ENCODE measurements around the gene SPATA12. TPM values are rescaled to one million over a fixed set of nuclear protein-coding genes. Genes with fewer than 3 reads are reported as not detected.

Gene SPATA12
- total RNA-seq, 4 donors from 2014 or later = 0.21 to 2.9 TPM; not detected in 2

DNA sequence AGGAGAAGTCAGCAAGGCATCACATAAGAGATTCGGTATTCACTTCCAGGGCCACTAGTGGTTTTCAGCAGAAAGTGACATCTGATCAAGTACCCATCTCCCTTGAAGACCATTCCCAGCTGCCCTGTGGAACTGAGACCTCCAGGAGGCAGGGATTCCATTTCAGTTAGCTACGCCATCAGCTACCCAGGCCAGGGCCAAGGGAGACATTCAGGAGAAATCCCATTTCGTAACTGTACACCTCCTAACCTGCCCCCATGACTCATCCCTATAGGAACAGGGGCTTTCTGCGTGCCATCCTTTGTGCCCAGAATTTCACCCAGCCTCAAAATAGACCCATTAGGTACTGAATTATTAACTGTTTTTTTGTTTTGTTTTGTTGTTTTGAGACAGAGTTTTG lies 24.7 kb downstream of the SPATA12 start:
- Histone ChIP-seq H3K4me1 (no peaks in the 10 kb centered on the region), H3K27ac (no peak overlapping the region), H3K9me3 (no peaks in the 10 kb centered on the region), H3K4me3 (no peak overlapping the region), H3K27me3 (no peaks in the 10 kb centered on the region), H3K36me3 (no peaks in the 10 kb centered on the region)
- no peak for DNase-seq
- TF ChIP-seq CTCF (IDR thresholded peaks at IDR 0.05) (no peak), POLR2A (IDR thresholded peaks at IDR 0.05) (no peak)
- intact Hi-C loops (cut with DNase I; ENCODE audit: low total_unique reads) = no loop called here

DNA sequence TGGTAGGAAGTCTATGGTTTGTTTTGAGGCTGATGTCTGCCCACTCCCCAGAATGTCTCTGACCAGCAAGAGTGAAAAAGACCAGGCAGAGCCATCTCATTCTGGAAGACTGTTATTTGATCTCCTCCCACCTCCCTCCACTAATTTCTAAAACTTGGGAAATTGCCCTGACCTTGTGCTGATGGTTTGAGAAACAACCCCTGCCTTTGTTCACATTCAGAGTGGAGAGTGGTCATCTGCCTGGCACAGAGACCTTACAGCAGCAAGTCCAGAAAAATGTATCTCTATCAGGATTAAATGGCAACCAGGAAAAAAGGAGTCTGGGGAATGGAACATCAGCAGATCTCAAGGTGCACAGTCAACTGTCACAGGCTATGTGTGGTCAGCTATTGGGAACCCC lies 25.7 kb downstream of the SPATA12 start:
- H3K27ac ChIP-seq = no peak overlapping the region
- no peaks in the 10 kb centered on the region for H3K4me1 ChIP-seq
- intact Hi-C loops (cut with DNase I; ENCODE audit: low total_unique reads) = no loop called here
- H3K9me3 ChIP-seq = no peaks in the 10 kb centered on the region
- no peak for DNase-seq
- no peak for TF ChIP-seq CTCF (IDR thresholded peaks at IDR 0.05)
- no peaks in the 10 kb centered on the region for H3K36me3 ChIP-seq
- no peaks in the 10 kb centered on the region for H3K27me3 ChIP-seq
- no peak overlapping the region for H3K4me3 ChIP-seq

DNA sequence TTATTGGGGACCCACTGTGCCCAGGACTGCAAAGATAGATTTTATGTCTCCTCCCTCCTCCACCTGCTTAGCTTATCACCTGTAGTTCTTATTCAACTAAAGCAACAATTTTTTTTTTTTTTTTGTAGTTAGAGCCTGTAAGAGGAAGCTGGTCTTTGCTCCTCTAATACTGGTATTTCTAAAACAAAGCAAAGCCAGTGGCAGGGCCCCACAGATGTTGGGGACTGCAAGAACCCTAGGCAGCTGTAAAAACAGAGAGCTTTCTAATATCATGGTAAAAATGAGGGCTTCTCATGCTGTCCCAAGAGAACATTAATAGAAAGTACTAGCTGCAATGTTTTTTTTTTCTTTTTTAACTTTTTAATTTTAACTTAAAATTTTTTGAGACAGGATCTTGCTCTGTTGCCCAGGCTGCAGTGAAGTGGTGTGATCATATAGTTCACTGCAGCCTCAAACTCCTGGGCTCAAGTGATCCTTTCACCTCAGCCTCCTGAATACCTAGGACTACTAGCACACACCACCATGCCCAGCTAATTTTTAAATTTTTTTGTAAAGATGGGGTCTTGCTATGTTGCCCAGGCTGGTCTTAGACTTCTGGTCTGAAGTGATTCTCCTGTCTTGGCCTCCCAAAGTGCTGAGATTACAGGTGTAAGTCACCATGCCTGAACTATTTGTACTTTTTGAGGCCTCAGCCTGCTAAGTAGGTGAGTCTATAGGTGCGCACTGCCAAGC lies 27.1 kb downstream of the SPATA12 start:
- Histone ChIP-seq H3K4me1 (peaks cover 0 to 3% of the 10 kb centered on the region in 2 donors), H3K27me3 (no peaks in the 10 kb centered on the region), H3K4me3 (no peak overlapping the region), H3K27ac (no peak overlapping the region), H3K9me3 (no peaks in the 10 kb centered on the region), H3K36me3 (no peaks in the 10 kb centered on the region)
- TF ChIP-seq POLR2A (IDR thresholded peaks at IDR 0.05) (no peak), CTCF (IDR thresholded peaks at IDR 0.05) (no peak)
- DNase-seq = no peak
- intact Hi-C loops (cut with DNase I; ENCODE audit: low total_unique reads) = no loop called here

DNA sequence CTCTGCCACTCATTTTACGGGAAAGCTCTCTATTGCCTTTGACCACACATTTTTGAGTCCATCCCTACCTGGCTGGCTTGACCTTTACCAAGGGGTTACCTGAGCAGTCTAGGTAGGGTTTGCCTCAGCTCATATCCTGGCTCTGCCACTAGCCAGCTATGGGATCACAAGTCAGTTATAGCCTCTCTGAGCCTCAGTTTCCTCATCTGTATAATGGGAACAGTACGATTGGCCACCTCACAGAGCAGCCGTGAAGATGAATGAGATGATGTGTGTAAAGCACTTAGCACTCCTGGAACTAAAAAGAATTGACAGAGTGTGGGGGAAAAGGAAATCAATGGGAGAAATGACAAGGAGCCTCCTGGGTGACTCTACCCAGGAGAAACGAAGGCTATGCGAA lies 28.0 kb downstream of the SPATA12 start:
- peaks cover 0 to 3% of the 10 kb centered on the region in 2 donors for H3K4me1 ChIP-seq
- intact Hi-C loops (cut with DNase I; ENCODE audit: low total_unique reads) = no loop called here
- no peak overlapping the region for H3K27ac ChIP-seq
- no peaks in the 10 kb centered on the region for H3K27me3 ChIP-seq
- no peak for DNase-seq
- H3K36me3 ChIP-seq = no peaks in the 10 kb centered on the region
- H3K9me3 ChIP-seq = no peaks in the 10 kb centered on the region
- H3K4me3 ChIP-seq = no peak overlapping the region
- TF ChIP-seq POLR2A (IDR thresholded peaks at IDR 0.05) (no peak), CTCF (IDR thresholded peaks at IDR 0.05) (no peak)

- TF ChIP-seq CTCF (IDR thresholded peaks at IDR 0.05) (no peak), POLR2A (IDR thresholded peaks at IDR 0.05) (no peak)
- no peak overlapping the region for H3K27ac ChIP-seq
- no peaks in the 10 kb centered on the region for H3K36me3 ChIP-seq
- DNase-seq = no peak
- H3K9me3 ChIP-seq = no peaks in the 10 kb centered on the region
- H3K4me1 ChIP-seq = peaks cover 0 to 3% of the 10 kb centered on the region in 2 donors
- H3K27me3 ChIP-seq = no peaks in the 10 kb centered on the region
- no peak overlapping the region for H3K4me3 ChIP-seq
- intact Hi-C loops (cut with DNase I; ENCODE audit: low total_unique reads) = no loop called here
These were observed 28.6 kb downstream of the SPATA12 start for GRCh38 chr3:57089043-57089442.
